HepG2 (cell line): ENCODE data around the gene ARPC1B. TPM values are rescaled to one million over a fixed set of nuclear protein-coding genes. Genes with fewer than 3 reads are reported as not detected.

Experiments
- BHLHE40 ChIP-seq: IDR thresholded peaks from 2 replicates; pipeline ENCODE4 v1.6.1; 2011; ENCODE audit warnings: low read length, improper control_type of control experiment
- EED ChIP-seq: sonication (generic); formaldehyde crosslinking; IDR thresholded peaks from 2 replicates; pipeline ENCODE4 v1.5.0; 2020; ENCODE audit warnings: mild to moderate bottlenecking, missing genetic modification reagents
- GATA4 ChIP-seq: sonication (generic); IDR thresholded peaks from 2 replicates; pipeline ENCODE4 v1.6.1; 2016; ENCODE audit warnings: antibody characterized with exemption, low read depth, borderline replicate concordance
- MAFG ChIP-seq: sonication (generic); formaldehyde crosslinking; IDR thresholded peaks from 2 replicates; pipeline ENCODE4 v1.5.1; 2020; ENCODE audit warnings: mild to moderate bottlenecking, missing genetic modification reagents
- RFX1 ChIP-seq: fragments of 450-650 bp; IDR thresholded peaks from 2 replicates; pipeline ENCODE4 v1.6.1; 2017
- SMARCE1 ChIP-seq: fragments of 450-650 bp; IDR thresholded peaks from 2 replicates; pipeline ENCODE4 v1.6.1; 2017; ENCODE audit warnings: borderline replicate concordance
- ZNF317 ChIP-seq: sonication (generic); formaldehyde crosslinking; IDR thresholded peaks from 2 replicates; pipeline ENCODE4 v1.5.0; 2020; ENCODE audit warnings: mild to moderate bottlenecking, missing genetic modification reagents
- ZNF329 ChIP-seq: sonication (generic); formaldehyde crosslinking; IDR thresholded peaks from 2 replicates; pipeline ENCODE4 v1.9.0; 2021; ENCODE audit warnings: low read depth, mild to moderate bottlenecking, missing genetic modification reagents
- ZNF34 ChIP-seq: sonication (generic); formaldehyde crosslinking; IDR thresholded peaks from 2 replicates; pipeline ENCODE4 v1.4.0; 2020; ENCODE audit warnings: mild to moderate bottlenecking, missing genetic modification reagents, borderline replicate concordance
- ZNF839 ChIP-seq: sonication (generic); formaldehyde crosslinking; IDR thresholded peaks from 2 replicates; pipeline ENCODE4 v1.4.0; 2020; ENCODE audit warnings: missing genetic modification reagents, mild to moderate bottlenecking, borderline replicate concordance
- polyA plus RNA-seq, 8 experiments: library from polyadenylated mRNA; depleted of rRNA in 3 of 8; stranded (reverse) in 7 of 8; unstranded in 1 of 8; fragments of >200 nt; fragmentation: Illumina TruSeq in 4 of 8; extraction: Trizol in 4 of 8; gene quantifications; 2 replicates each; pipeline versions ENCODE4 v1.2.1 to v1.2.3, GENCODE V29; 2011 to 2016; ENCODE audit warnings: low read depth in 4 of 8, missing spikeins in 1 of 8, mixed read lengths in 1 of 8; ENCODE audit not compliant: insufficient read depth in 1 of 8
- total RNA-seq, 5 experiments: library from RNA; depleted of rRNA; stranded (reverse); fragments of >200 nt; fragmentation: Illumina TruSeq; extraction: Trizol; gene quantifications; 2 replicates each; pipeline ENCODE4 v1.2.3, GENCODE V29; 2016; ENCODE audit warnings: low read depth in 1 of 5
- TF ChIP-seq, protein P1 (sequence below): sonication (generic); formaldehyde crosslinking; IDR thresholded peaks from 2 replicates; pipeline ENCODE4 v1.4.0; 2020; ENCODE audit warnings: missing genetic modification reagents
- TF ChIP-seq, protein P2 (sequence below), 2 experiments: IDR thresholded peaks; 2 replicates each; pipeline ENCODE4 v1.6.1; 2011 to 2012; ENCODE audit warnings: low read length in 2 of 2, borderline replicate concordance in 1 of 2, low read depth in 1 of 2, mild to moderate bottlenecking in 1 of 2, moderate library complexity in 1 of 2
- TF ChIP-seq, protein P3 (sequence below): sonication (generic); formaldehyde crosslinking; IDR thresholded peaks from 2 replicates; pipeline ENCODE4 v1.5.0; 2020; ENCODE audit warnings: mild to moderate bottlenecking, missing genetic modification reagents, moderate library complexity
- TF ChIP-seq, protein P4 (sequence below): sonication (generic); formaldehyde crosslinking; conservative IDR thresholded peaks from 2 replicates; pipeline ENCODE4 v1.8.0; 2022; ENCODE audit warnings: mild to moderate bottlenecking, moderate library complexity, missing genetic modification reagents
- TF ChIP-seq, protein P5 (sequence below): sonication (generic); formaldehyde crosslinking; conservative IDR thresholded peaks from 2 replicates; pipeline ENCODE4 v1.4.0; 2020; ENCODE audit warnings: missing genetic modification reagents

ARPC1B gene
- total and polyA plus RNA-seq, 2 of the 13 experiments (the other 11 are each of a cell fraction or from before 2014, with no cell fraction given) = 72.9 to 89.1 TPM

DNA sequence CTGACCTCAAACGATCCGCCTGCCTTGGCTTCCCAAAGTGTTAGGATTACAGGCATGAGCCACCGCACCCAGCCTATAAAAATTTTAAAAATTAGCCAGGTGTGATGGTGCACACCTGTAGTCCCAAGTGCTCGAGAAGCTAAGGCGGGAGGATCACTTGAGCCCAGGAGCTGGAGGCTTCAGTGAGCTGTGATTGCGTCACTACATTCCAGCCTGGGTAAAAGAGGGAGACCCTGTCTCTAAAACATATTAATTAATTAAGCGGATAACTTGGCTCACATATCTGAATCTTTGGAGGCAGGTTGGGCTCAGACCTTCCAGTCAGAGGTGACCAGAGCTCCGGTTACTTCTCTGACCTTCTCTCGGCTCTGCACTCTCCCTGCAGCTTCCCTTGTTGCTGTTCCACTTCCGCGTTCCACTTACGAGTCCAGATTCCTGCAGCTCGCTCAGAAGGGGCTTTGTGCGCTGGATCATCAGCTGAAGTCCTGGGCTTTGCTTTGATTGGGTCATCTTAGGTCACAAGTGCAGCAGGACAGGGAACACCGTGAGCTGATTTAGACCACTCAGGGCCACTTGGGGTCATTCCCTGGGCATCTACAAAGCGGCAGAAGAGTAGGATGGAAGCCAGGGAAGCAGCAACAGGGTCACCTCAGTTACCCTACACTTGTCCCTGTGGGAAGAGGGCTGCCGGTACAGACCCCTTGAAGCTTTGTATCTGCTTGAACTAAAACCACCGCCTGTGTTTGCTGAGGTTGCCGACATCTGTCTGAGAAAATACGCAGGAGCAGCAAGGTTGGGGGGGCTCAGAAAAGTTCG is 2.0 kb upstream of the ARPC1B start (continued):
- TF ChIP-seq, protein P1, sequence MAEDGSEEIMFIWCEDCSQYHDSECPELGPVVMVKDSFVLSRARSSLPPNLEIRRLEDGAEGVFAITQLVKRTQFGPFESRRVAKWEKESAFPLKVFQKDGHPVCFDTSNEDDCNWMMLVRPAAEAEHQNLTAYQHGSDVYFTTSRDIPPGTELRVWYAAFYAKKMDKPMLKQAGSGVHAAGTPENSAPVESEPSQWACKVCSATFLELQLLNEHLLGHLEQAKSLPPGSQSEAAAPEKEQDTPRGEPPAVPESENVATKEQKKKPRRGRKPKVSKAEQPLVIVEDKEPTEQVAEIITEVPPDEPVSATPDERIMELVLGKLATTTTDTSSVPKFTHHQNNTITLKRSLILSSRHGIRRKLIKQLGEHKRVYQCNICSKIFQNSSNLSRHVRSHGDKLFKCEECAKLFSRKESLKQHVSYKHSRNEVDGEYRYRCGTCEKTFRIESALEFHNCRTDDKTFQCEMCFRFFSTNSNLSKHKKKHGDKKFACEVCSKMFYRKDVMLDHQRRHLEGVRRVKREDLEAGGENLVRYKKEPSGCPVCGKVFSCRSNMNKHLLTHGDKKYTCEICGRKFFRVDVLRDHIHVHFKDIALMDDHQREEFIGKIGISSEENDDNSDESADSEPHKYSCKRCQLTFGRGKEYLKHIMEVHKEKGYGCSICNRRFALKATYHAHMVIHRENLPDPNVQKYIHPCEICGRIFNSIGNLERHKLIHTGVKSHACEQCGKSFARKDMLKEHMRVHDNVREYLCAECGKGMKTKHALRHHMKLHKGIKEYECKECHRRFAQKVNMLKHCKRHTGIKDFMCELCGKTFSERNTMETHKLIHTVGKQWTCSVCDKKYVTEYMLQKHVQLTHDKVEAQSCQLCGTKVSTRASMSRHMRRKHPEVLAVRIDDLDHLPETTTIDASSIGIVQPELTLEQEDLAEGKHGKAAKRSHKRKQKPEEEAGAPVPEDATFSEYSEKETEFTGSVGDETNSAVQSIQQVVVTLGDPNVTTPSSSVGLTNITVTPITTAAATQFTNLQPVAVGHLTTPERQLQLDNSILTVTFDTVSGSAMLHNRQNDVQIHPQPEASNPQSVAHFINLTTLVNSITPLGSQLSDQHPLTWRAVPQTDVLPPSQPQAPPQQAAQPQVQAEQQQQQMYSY (CRISPR knock-in tag) = peak; percentile 58; the same call in 1 of the 2 replicates
- TF ChIP-seq BHLHE40 = no peak
- TF ChIP-seq ZNF329 = no peak
- TF ChIP-seq, protein P2, sequence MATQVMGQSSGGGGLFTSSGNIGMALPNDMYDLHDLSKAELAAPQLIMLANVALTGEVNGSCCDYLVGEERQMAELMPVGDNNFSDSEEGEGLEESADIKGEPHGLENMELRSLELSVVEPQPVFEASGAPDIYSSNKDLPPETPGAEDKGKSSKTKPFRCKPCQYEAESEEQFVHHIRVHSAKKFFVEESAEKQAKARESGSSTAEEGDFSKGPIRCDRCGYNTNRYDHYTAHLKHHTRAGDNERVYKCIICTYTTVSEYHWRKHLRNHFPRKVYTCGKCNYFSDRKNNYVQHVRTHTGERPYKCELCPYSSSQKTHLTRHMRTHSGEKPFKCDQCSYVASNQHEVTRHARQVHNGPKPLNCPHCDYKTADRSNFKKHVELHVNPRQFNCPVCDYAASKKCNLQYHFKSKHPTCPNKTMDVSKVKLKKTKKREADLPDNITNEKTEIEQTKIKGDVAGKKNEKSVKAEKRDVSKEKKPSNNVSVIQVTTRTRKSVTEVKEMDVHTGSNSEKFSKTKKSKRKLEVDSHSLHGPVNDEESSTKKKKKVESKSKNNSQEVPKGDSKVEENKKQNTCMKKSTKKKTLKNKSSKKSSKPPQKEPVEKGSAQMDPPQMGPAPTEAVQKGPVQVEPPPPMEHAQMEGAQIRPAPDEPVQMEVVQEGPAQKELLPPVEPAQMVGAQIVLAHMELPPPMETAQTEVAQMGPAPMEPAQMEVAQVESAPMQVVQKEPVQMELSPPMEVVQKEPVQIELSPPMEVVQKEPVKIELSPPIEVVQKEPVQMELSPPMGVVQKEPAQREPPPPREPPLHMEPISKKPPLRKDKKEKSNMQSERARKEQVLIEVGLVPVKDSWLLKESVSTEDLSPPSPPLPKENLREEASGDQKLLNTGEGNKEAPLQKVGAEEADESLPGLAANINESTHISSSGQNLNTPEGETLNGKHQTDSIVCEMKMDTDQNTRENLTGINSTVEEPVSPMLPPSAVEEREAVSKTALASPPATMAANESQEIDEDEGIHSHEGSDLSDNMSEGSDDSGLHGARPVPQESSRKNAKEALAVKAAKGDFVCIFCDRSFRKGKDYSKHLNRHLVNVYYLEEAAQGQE (IDR thresholded peaks at IDR 0.05; ENCODE audit: borderline replicate concordance in 1 of 2, low read depth in 1 of 2, low read length in 2 of 2) = no peak
- no peak for TF ChIP-seq ZNF839
- TF ChIP-seq RFX1 = no peak
- TF ChIP-seq ZNF317 (CRISPR knock-in tag) = no peak
- TF ChIP-seq MAFG (CRISPR knock-in tag) = no peak
- TF ChIP-seq ZNF34 = no peak
- TF ChIP-seq EED (CRISPR knock-in tag) = no peak
- TF ChIP-seq, protein P3, sequence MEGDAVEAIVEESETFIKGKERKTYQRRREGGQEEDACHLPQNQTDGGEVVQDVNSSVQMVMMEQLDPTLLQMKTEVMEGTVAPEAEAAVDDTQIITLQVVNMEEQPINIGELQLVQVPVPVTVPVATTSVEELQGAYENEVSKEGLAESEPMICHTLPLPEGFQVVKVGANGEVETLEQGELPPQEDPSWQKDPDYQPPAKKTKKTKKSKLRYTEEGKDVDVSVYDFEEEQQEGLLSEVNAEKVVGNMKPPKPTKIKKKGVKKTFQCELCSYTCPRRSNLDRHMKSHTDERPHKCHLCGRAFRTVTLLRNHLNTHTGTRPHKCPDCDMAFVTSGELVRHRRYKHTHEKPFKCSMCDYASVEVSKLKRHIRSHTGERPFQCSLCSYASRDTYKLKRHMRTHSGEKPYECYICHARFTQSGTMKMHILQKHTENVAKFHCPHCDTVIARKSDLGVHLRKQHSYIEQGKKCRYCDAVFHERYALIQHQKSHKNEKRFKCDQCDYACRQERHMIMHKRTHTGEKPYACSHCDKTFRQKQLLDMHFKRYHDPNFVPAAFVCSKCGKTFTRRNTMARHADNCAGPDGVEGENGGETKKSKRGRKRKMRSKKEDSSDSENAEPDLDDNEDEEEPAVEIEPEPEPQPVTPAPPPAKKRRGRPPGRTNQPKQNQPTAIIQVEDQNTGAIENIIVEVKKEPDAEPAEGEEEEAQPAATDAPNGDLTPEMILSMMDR (CRISPR knock-in tag) = 0 out of 2 replicates have a peak, but pooled peaks have one; percentile 13
- TF ChIP-seq SMARCE1 = no peak
- TF ChIP-seq, protein P4, sequence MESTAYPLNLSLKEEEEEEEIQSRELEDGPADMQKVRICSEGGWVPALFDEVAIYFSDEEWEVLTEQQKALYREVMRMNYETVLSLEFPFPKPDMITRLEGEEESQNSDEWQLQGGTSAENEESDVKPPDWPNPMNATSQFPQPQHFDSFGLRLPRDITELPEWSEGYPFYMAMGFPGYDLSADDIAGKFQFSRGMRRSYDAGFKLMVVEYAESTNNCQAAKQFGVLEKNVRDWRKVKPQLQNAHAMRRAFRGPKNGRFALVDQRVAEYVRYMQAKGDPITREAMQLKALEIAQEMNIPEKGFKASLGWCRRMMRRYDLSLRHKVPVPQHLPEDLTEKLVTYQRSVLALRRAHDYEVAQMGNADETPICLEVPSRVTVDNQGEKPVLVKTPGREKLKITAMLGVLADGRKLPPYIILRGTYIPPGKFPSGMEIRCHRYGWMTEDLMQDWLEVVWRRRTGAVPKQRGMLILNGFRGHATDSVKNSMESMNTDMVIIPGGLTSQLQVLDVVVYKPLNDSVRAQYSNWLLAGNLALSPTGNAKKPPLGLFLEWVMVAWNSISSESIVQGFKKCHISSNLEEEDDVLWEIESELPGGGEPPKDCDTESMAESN (CRISPR knock-in tag) = 0 out of 2 replicates have a peak, but pooled peaks have one; percentile 47
- TF ChIP-seq, protein P5, sequence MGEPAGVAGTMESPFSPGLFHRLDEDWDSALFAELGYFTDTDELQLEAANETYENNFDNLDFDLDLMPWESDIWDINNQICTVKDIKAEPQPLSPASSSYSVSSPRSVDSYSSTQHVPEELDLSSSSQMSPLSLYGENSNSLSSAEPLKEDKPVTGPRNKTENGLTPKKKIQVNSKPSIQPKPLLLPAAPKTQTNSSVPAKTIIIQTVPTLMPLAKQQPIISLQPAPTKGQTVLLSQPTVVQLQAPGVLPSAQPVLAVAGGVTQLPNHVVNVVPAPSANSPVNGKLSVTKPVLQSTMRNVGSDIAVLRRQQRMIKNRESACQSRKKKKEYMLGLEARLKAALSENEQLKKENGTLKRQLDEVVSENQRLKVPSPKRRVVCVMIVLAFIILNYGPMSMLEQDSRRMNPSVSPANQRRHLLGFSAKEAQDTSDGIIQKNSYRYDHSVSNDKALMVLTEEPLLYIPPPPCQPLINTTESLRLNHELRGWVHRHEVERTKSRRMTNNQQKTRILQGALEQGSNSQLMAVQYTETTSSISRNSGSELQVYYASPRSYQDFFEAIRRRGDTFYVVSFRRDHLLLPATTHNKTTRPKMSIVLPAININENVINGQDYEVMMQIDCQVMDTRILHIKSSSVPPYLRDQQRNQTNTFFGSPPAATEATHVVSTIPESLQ (CRISPR knock-in tag) = no peak
- no peak for TF ChIP-seq GATA4
